ENCODE data around the gene YTHDF1.
"Not testable (repeated sequence)": the region's sequence is repeated elsewhere in the genome, so short reads cannot be mapped to it uniquely, and the experiment has no call there.

Gene YTHDF1

DNA sequence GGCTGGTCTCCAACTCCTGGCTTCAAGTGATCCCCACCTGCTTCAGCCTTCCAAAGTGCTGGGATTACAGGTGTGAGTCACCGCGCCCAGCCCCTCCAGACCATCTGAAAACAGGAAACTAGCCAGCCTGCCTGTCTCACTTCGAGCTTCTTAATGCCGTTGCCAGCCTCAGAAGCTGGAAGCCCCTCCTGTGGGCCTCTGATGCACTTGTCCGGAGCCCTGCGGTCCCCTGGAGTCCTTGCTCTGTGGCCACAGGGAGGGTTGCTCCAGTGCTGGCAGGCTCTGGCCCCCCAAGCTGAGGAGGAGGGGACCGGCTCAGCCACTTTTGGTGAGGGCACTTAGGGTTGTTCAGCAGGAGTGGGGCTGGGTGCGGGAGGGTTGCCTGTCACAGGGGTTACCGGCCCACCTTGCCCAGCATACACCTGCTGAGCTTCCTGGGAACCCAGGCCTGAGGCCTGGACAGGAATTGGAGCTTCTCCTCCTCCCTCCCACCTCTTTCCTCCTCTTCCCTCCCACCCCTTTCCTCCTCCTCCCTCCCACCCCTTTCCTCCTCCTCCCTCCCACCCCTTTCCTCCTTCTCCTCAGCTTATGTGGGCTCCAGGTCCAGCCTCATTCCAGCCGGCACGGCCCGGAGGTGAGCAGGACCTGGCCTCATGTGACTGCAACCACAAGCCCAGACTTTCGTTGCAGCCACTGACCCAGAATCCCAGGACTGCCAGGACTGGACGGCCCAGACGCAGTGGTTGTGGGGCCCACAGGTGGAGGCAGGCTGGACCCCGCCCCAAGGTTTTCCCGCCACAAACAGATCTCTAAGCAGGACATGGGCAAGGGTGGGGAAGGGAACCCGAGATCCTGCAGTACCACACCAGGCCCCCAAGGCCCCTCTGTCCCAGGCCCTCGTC lies 10.4 kb upstream of the YTHDF1 start:
- no peak for DNase-seq

DNA sequence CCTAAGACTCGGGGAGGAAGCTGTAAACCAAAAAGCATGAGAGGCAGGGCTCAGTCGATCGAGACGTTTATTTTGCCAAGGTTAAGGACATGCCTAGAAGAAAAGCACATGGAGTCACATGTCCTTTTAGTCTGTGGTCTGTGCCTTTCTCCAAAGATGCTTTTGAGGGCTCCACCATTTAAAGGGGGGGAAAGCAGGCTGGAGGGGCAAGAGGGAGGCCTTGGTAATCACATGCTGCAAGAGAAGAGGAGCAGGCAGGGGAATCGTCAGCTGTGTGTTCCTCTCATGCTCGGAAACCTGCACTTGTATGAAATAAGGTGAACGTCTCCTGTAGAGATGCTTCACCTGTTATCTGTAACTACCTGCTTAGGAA lies 9.1 kb upstream of the YTHDF1 start:
- DNase-seq: no peak

DNA sequence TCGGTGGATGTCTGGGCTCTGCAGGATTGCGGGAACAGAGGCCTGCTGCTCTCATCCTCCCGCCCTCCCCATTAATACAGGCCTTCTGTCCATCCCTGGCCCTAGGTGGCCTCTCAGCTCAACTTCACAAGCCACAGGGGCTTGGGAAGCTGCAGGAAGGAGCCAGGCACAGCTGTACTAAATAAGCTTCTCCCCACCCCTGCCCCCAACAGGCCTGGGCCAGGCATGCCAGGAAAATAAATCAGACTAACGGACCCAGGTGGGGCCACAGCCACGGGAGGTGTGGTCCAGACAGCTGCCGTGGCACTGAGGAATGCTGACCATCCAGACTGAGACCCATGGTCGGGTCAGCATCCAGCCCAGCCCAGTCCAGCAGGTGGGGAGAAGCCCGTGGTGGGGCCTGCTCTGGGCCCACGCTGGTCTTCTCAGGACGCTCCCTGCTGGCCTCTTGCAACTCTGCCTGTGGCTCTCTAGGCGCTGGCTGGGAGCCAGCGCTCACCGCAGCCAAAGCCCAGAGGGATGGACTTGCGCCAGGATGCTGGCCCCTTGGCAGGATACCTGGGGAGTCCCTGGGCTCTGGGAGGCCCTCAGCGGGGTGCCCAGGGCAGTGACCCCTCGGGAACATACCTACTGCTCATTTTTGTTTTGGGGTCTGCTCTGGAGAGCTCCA lies 8.6 kb upstream of the YTHDF1 start:
- DNase-seq: no peak

DNA sequence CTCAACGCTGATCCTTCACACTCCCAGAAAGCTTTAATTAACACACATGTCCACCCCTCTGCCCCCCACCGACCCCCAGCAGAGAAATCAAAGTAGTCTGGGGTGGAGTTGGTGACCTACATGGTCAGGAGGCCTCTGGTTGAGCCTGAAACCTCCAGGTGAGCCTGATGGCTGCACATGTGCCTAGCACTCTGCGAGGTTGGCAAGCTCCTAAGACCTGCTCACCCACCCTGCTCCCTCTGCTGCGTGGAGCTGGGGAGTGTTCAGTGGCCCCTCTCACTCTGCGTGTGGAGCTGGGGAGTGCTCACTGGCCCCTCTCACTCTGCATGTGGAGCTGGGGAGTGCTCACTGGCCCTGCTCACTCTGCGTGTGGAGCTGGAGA lies 7.9 kb upstream of the YTHDF1 start:
- no peak for DNase-seq

DNA sequence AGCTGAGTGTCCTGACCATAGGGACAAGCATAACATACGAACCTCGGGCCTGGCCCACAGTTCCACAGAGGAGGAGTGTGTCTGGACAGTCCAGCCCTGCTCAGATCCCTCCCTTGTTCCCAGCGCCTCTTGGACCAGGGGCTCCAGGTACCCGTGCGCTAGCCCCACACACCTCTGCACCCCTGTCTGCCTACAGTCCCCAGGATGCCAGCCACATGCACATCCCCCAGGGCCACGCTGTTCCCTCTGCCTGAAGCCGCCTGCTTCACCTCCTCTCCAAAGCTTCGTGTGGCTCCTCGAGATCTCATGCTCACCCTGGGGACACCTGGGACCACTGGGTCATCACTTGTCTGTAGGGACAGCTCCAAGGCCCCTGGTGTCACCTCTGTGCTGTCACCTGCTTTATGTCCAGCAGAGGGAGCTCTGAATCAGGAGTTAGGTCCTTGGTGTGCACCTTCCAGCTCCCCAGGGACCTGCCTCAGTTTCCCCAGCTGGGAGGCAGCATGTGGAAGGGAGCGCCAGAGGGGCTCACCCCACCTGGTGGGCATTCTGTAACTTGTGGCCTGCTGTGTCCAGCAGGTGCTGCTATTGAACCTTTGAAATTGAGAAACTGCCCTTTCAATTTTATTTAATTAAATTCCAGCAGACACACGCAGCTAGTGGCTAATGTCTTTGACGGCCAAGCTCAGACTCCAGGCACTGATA lies 7.3 kb upstream of the YTHDF1 start:
- no peak for DNase-seq

DNA sequence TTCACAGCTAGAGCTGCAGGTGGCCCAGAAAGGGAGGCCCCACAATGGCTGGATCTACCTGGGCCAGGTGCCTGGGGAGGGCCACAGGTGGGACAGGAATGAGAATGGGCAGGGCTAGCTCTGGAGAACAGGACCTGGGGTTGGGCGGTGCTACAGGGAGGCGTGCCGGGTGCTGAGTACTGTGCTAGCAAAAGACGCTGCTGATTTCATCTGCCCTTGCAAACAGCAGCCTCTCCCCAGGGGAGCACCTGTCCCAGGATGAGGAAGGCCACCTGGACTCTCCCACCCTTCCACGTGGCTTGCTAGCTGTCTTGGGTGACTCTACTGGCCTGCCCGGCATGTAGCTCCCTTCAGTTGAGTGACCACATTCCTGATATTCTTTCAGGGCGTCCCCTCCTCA lies 6.6 kb upstream of the YTHDF1 start:
- no peak for DNase-seq

DNA sequence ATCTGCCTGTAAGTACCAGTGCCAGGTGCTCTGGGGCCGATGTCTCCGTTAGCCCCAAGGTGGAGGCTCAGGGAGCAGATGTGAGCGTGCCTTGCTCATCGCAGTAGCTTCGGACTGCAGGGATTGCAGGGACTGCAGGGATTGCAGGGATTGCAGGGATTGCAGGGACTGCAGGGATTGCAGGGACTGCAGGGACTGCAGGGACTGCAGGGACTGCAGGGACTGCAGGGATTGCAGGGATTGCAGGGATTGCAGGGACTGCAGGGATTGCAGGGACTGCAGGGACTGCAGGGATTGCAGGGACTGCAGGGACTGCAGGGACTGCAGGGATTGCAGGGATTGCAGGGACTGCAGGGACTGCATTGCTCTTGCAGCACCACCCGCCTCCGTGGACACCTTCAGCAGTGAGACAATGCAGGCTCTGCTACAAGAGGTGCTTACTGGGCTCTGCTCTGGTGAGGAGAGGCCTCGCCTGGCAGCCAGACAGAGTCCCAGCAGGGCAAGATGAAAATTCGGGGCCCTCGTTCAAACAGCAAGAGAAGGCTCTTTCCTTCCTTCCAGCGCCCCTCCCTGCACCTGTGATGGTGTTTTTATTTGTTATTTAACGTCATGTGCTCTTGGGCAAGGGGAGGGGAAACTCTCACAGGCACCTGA lies 5.6 kb upstream of the YTHDF1 start:
- not testable (repeated sequence) for DNase-seq

DNA sequence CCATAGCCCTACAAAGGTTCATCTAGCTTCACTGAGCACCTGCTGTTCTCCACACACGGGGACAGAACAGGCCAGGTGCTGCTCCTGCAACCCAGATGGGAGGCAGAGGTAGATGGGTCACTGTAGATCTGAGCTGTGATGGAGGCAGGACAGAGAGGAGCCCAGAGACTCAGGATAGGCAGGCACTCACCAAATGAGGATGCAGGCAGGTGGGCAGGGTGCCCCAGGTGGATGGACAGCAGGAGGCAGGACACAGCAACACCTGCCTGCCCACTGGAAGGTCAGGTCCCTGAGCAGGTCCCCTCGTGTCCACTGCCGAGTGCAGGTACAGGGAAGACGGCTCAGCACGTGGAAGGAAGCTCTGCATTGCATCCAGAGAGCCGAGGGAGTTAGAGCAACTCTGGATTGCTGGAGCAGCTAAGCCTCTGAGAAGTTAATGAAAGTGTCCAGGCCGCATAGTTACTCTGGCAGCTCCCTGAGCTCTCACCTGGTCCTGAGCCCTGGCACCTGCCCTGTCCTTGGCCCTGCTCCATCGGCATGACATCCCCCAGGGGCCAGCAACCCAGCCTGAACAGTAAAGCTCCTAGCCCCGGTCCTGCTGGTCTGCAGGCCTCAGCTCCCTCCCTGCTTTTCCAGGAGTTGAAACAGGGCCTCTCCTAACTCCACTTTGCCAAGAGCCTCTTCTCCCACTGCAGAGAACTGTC lies 4.9 kb upstream of the YTHDF1 start:
- no peak for DNase-seq

DNA sequence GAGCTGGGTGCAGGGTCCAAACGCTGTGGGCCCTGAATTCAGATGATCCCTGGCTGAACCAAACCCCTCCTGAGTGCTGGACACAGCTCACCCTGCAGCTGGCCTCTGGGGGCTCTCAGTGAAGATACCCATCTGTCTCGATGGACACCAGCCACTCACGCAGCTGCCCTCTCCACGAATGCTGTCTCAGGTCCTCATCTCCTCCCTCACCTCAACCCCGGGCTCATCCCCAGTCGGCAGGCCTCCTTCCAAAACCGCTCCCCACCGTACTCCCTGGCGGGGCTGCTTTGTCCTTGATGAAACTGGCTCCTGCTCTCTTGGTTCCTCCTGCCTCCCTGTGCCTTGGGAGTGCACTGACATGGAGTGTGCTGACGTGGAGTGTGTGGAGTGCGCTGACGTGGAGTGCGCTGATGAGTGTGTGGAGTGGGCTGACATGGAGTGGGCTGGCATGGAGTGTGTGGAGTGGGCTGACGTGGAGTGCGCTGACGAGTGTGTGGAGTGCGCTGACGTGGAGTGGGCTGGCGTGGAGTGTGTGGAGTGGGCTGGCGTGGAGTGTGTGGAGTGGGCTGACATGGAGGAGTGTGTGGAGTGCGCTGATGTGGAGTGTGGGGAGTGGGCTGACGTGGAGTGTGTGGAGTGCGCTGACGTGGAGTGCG lies 4.1 kb upstream of the YTHDF1 start:
- DNase-seq: no peak

DNA sequence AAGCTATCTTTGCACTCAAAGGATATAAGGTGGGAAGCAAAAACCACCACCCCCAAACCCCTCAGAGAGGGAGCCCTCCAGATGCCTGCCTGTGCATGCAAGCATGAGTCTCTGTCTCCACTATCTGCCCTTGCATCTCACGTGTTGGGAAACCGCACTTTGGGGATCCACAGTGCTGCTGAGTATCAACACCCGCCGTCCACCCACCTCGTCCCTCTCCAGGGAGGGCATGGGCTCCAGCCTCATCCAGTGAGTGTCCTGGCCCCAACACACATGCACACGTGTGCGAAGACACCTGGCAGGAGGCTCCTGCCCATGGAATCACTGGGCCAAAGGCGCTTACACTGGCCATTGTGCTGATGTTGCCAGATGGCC lies 3.5 kb upstream of the YTHDF1 start:
- DNase-seq: no peak

DNA sequence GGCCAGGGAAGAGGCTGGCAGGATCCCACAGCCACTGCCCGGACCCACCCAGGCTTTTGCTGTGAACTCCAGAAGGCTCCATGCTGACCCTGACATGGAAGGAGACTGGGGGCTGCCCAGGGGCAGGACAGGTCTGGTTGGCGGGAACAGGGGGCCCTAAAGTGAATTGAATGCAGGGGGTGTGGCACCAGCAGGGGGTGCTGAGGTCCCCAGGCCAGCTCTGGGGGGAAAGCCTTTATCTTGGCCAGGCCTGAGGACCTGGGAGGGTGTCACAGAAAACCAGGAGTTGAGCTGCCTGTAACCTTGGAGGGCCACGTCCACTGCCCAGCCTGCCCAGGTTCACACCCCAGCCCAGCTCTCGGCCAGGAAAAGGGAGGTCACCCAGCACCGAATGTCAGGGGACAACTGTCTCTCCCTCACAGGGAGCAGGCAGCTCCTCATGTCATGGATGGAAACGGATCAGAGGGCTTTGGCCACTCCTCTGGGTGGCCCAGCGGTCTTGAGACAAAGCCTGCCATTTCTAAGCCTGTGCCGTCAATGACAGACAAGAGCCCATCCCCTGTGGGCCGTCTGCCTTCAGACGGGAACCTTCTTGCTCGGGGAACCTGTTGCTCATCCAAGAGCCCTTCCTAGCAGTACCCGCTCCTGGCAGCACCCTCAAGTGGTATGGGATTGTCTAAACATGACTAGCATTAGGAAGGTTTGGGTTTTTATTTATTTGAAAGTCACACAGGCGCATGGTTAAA lies 2.9 kb upstream of the YTHDF1 start:
- DNase-seq: no peak

DNA sequence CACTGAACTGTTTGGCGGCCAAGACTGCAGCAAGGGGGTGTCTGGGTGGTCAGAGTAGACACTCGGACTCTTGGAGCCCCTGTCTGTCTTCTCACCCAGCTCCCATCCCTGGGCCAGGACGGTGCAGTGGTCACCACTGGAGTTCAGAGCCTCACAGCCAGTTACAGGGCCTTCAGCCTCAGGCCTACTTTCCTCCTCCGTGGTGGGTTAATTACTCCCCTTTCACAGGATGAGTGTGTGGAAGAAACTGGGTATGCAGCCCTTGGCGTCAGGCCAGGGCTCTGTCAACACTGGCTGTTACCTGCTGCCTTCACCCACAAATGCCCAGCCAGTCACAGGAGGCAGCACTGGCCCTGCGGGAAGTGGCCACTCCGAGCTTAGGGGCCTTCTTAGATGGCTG lies 1.8 kb upstream of the YTHDF1 start:
- no peak for DNase-seq

DNA sequence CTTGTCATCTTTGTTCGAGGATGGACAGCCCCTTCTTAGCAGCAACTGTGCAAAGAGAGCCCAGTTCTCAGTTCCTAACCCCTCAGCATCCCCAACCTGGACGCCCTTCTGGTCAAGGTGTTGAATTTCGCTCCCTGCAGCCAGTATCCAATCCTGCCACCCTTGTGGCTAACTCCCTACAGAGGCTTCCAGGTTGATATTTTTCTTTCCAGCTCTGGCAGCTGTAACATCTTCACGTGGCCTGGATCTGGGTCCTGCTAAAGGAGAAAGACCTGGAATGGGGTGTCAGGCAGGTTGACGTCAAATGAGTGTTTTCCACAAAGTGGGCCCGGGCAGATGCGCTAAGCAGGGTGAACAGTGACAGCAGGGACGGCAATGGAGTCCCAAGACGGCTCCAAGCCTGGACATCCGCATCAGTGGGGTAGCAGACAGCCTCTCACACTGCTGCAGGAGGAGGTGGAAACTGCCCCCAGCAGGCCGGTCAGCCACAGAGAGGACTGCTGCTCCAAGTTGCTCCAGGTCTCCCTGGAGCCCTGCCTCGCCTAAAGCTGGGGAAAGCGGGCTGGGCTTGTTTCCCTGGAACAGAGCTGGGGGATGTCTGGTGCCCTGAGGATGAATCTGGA lies 1.0 kb upstream of the YTHDF1 start:
- DNase-seq: no peak

DNA sequence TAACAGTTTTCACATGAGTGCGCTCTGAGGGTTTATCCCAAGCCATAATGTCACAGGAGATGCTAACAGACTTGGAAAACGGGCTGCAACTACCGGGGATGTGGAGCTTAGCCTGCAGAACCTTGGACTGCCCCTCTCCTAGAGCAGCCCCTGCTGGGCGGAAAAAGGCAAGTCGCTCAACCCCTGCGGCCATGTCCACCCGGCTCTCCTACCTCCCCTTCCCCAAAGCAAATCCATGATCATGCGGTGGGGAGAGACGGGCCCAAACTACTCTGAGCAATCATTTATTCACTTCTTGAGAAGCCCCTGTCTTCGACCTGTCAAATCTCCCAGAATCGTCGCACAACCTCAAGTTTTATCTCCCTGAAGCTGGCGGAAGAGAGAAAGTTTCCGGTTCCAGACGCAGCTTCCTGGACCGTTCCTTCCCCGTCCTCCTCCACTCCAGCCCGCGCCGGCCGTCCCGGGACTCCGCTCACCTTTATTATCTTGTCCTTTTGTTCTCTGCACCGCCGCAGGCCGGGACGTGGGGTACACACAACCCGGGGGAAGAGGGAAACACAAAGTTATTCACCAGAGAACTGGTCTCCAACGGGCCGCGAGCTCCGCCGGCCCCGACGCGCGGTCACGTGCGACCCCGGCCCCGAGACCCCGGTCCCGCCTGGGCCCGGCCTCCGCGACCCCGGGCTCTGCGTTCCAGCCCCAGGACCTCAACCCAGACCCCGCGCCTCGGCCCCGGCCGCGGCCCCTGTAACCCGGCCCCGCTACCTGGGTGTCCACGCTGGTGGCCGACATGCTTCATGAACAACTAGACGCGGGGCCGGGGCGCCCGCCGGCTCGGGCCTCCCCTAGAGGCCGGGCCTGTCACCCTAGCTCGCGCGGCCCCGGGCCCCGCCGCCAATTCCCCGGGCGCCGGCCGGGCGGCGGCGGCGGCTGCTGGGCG lies 560 bp downstream of the YTHDF1 start:
- no peak for DNase-seq

DNA sequence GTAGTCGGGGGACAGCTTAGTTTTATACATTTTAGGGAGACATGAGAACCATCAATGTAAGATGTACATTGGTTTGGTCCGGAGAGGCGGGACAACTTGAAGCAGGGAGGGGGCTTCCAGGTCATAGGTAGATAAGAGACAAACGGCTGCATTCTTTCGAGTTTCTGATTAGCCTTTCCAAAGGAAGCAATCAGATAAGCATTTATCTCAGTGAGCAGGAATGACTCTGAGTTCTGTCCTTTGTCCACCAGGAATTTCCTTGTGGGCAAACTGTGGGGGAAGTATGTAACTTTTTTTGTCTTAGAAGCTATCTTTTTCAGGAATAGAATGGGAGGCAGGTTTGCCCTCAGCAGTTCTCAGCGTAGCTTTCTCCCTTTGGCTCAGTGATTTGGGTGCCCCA lies 1.4 kb downstream of the YTHDF1 start:
- DNase-seq: no peak

DNA sequence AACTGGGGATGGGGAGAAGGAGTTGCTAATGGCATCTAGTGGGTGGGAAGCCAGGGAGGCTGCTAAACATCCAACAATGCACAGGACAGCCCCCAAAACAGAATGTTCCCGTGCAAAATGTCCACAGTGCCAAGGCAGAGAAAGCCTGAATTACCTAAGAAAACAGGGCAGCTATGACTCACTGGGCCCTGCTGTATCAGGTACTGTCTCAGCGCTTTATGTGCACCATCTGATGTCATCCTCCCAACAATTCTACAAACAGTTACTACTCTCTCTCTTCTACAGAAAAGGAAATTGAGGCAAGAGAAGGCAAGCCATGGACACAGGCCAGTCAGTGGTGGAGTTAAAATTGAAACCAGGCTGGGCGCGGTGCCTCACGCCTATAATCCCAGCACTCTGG lies 3.1 kb downstream of the YTHDF1 start:
- DNase-seq: no peak

DNA sequence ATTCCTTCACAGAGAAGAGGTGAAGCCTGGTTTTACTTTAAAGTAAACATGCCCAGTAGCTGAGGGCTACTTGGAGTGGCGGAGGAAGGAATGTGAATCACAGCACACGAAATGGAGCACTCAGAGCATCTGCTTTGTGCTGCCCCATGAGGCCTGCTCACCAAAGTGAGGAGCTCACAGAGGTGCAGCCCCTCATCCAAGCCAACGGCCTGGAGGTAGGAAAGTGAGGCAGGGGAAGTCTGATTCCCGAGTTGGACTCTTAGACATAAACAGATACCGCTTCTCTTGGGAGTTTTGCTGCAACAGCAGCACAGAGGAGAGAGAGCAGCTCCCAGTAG lies 3.6 kb downstream of the YTHDF1 start:
- no peak for DNase-seq

DNA sequence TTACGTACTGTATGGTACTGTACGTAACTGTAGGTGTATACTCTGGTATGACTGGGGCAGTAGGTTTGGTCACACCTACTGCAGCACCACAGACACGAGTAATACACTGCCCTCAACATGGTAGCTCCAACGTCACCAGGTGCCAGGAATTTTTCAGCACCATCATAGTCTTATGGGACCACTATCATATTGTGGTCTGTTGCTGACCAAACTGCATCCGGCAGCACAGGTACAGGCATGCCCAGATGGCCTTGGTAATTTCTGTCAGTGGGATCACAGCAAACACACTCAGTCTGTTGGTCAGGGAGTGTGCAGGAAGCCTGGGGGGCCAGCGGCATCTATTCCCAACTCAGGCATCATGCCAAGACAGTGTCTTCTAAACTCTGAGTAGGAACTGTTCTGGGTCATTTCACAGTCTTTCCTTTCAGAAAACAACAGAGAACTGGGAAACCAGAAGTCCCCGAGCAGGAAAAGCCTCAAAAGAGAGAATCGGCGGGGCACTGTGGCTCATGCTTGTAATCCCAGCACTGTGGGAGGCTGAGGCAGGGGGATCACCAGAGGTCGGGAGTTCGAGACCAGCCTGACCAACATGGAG lies 5.8 kb downstream of the YTHDF1 start:
- DNase-seq: no peak

DNA sequence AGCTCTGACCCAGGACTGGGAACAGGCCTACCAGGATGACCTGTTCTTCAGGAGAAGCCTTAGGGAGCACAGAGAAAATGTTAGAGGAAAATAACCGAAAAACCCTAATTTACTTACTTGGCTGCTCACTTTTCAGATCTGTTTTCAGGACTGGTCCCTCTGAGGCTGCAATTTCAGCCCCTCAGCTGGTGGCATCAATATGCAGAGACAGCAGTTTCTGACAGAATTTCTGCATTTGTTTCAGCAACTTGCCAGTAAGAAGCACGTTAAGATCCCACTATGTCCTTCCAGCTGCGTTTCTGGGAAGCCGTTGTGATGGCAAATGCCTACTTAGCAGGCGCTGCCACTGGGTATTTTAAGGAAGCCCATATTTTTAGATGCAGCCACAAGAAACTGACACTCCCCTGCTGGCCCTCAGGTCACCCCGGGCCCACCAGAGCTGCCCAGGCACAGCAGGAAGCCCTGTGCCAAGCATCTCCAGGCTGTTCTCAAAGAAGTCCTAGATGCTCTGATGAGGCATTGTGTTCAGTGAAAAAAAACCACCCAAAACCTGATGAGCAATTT lies 7.5 kb downstream of the YTHDF1 start:
- no peak for DNase-seq

Data from DMS 273 treated with DMSO at 0.1 percent for 48 hours (cell line).